Activated CD4-positive, alpha-beta T cell treated with anti-CD3 and anti-CD28 coated beads, Interleukin-2, amount 10 ng/mL, durations not matched to agents 7 days and 5 days (primary cell): ENCODE data around the gene LLGL2. TPM values are rescaled to one million over a fixed set of nuclear protein-coding genes. Genes with fewer than 3 reads are reported as not detected.

Experiments used
- CTCF ChIA-PET: fragments of 350-600 bp; sonication (Branson Sonifier 250); formaldehyde crosslinking; loops from one replicate; lab custom pipeline; 2021; ENCODE audit warnings: antibody characterized with exemption; lab: Charles Lee
- POLR2A ChIA-PET: fragments of 350-600 bp; sonication (Branson Sonifier 250); formaldehyde crosslinking; loops from one replicate; lab custom pipeline; 2021; ENCODE audit warnings: antibody characterized with exemption; lab: Charles Lee
- DNase-seq: peaks from one replicate; pipeline ENCODE4 v3.0.0-alpha.2; 2020
- H3K27ac Mint-ChIP-seq: one replicate; pipeline ENCODE4 v1.8.0; 2021; ENCODE audit warnings: mild to moderate bottlenecking, moderate library complexity, mixed read lengths
- H3K27me3 Mint-ChIP-seq: one replicate; pipeline ENCODE4 v1.8.0; 2021; ENCODE audit warnings: mixed read lengths
- H3K36me3 Mint-ChIP-seq: one replicate; pipeline ENCODE4 v1.8.0; 2021; ENCODE audit warnings: low read depth, mixed read lengths
- H3K4me1 Mint-ChIP-seq: one replicate; pipeline ENCODE4 v1.8.0; 2021; ENCODE audit warnings: mixed read lengths
- H3K4me3 Mint-ChIP-seq: one replicate; pipeline ENCODE4 v1.8.0; 2021; ENCODE audit warnings: mild to moderate bottlenecking, moderate library complexity, mixed read lengths
- H3K9me3 Mint-ChIP-seq: one replicate; pipeline ENCODE4 v1.8.0; 2021; ENCODE audit warnings: mixed read lengths
- total RNA-seq, 2 experiments: library from RNA; stranded (reverse); gene quantifications; one replicate each; pipeline ENCODE4 v1.2.3, GENCODE V29; 2021

LLGL2 gene
- total RNA-seq, 2 experiments from 2014 or later: 17.8 to 24.2 TPM

- no peaks in the 10 kb centered on the region for H3K9me3 Mint-ChIP-seq
- no peak overlapping the region for H3K27ac Mint-ChIP-seq
- CTCF ChIA-PET: interaction anchor here (0.9 to 1.5 kb wide), 4 partner anchors 12 to 49 kb away, joined by 3 to 4 read pairs (median 4); partner anchors contain the start of genes TMEM94 and TSEN54
- POLR2A ChIA-PET: no interaction called here
- no peaks in the 10 kb centered on the region for H3K27me3 Mint-ChIP-seq
- no peaks in the 10 kb centered on the region for H3K36me3 Mint-ChIP-seq
- H3K4me1 Mint-ChIP-seq: no peaks in the 10 kb centered on the region
- peak; percentile 41 for DNase-seq
- H3K4me3 Mint-ChIP-seq: no peak overlapping the region
Measured at GRCh38 chr17:75504347-75505151, 20.9 kb upstream of the LLGL2 start.

- POLR2A ChIA-PET: no interaction called here
- H3K36me3 Mint-ChIP-seq: no peaks in the 10 kb centered on the region
- CTCF ChIA-PET: interaction anchor here (0.9 to 1.5 kb wide), 4 partner anchors 11 to 49 kb away, joined by 3 to 4 read pairs (median 4); partner anchors contain the start of genes TMEM94 and TSEN54
- H3K27ac Mint-ChIP-seq: no peak overlapping the region
- H3K27me3 Mint-ChIP-seq: no peaks in the 10 kb centered on the region
- DNase-seq: no peak
- no peaks in the 10 kb centered on the region for H3K9me3 Mint-ChIP-seq
- no peak overlapping the region for H3K4me3 Mint-ChIP-seq
- no peaks in the 10 kb centered on the region for H3K4me1 Mint-ChIP-seq
Measured at GRCh38 chr17:75505152-75505409, 20.4 kb upstream of the LLGL2 start.

GRCh38 chr17:75505640-75506039 lies 19.9 kb upstream of the LLGL2 start:
- ChIA-PET POLR2A (no interaction called here), CTCF (interaction anchor here (1.4 kb wide), 1 partner anchor 11 kb away, joined by 4 read pairs; the partner anchor contains the start of gene TSEN54)
- no peaks in the 10 kb centered on the region for H3K36me3 Mint-ChIP-seq

GRCh38 chr17:75506134-75506533 lies 19.4 kb upstream of the LLGL2 start:
- no peak overlapping the region for H3K27ac Mint-ChIP-seq
- no peaks in the 10 kb centered on the region for H3K36me3 Mint-ChIP-seq
- no peak for DNase-seq
- ChIA-PET POLR2A (no interaction called here), CTCF (no interaction called here)
- no peak overlapping the region for H3K4me3 Mint-ChIP-seq
- no peaks in the 10 kb centered on the region for H3K4me1 Mint-ChIP-seq
- H3K9me3 Mint-ChIP-seq: no peaks in the 10 kb centered on the region
- H3K27me3 Mint-ChIP-seq: no peaks in the 10 kb centered on the region

More at GRCh38 chr17:75505640-75506039, 19.9 kb upstream of the LLGL2 start:
- DNase-seq: no peak
- no peaks in the 10 kb centered on the region for H3K9me3 Mint-ChIP-seq
- H3K27me3 Mint-ChIP-seq: no peaks in the 10 kb centered on the region
- no peak overlapping the region for H3K4me3 Mint-ChIP-seq
- no peaks in the 10 kb centered on the region for H3K4me1 Mint-ChIP-seq
- H3K27ac Mint-ChIP-seq: no peak overlapping the region

DNA sequence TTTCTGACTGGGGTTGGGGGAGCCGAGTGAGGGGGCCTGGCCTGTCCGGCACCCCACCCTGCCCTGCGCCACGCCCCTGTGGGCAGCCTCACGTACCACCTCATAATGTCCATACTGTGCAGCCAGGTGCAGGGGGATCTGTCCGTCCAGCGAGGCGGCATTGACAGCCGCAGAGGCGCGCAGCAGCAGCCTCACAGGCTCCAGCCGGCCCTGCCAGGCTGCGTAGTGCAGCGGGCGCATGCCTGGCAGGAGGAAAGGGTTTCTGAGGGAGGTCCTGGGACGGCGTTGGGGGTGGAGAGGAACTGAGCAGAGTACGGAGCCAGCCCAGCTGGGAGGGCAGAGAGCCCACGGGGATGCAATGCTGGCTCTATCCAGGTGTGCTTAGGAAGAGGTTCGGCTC lies 18.6 kb upstream of the LLGL2 start:
- ChIA-PET CTCF (interaction anchor here (1.0 kb wide), 1 partner anchor 12 kb away, joined by 3 read pairs; no protein-coding TSS in a partner anchor), POLR2A (no interaction called here)
- no peak overlapping the region for H3K27ac Mint-ChIP-seq
- H3K36me3 Mint-ChIP-seq: no peaks in the 10 kb centered on the region
- no peaks in the 10 kb centered on the region for H3K4me1 Mint-ChIP-seq
- no peaks in the 10 kb centered on the region for H3K27me3 Mint-ChIP-seq
- DNase-seq: no peak
- no peaks in the 10 kb centered on the region for H3K9me3 Mint-ChIP-seq
- no peak overlapping the region for H3K4me3 Mint-ChIP-seq

- Mint-ChIP-seq H3K36me3 (no peaks in the 10 kb centered on the region), H3K27me3 (no peaks in the 10 kb centered on the region), H3K27ac (no peak overlapping the region), H3K4me1 (no peaks in the 10 kb centered on the region), H3K9me3 (no peaks in the 10 kb centered on the region), H3K4me3 (no peak overlapping the region)
- no peak for DNase-seq
- ChIA-PET CTCF (interaction anchor here (1.0 to 1.6 kb wide), 3 partner anchors 10 to 20 kb away, joined by 3 to 5 read pairs (median 3); no protein-coding TSS in a partner anchor), POLR2A (no interaction called here)
Measured at GRCh38 chr17:75507733-75508719, 17.5 kb upstream of the LLGL2 start.

GRCh38 chr17:75508931-75509361 lies 16.6 kb upstream of the LLGL2 start:
- DNase-seq: no peak
- CTCF ChIA-PET: interaction anchor here (0.9 to 1.6 kb wide), 3 partner anchors 9 to 21 kb away, joined by 3 to 5 read pairs (median 3); no protein-coding TSS in a partner anchor
- Mint-ChIP-seq H3K27me3 (peaks cover 2% of the 10 kb centered on the region), H3K4me3 (no peak overlapping the region), H3K4me1 (no peaks in the 10 kb centered on the region), H3K9me3 (no peaks in the 10 kb centered on the region), H3K36me3 (no peaks in the 10 kb centered on the region), H3K27ac (no peak overlapping the region)
- POLR2A ChIA-PET: no interaction called here

DNA sequence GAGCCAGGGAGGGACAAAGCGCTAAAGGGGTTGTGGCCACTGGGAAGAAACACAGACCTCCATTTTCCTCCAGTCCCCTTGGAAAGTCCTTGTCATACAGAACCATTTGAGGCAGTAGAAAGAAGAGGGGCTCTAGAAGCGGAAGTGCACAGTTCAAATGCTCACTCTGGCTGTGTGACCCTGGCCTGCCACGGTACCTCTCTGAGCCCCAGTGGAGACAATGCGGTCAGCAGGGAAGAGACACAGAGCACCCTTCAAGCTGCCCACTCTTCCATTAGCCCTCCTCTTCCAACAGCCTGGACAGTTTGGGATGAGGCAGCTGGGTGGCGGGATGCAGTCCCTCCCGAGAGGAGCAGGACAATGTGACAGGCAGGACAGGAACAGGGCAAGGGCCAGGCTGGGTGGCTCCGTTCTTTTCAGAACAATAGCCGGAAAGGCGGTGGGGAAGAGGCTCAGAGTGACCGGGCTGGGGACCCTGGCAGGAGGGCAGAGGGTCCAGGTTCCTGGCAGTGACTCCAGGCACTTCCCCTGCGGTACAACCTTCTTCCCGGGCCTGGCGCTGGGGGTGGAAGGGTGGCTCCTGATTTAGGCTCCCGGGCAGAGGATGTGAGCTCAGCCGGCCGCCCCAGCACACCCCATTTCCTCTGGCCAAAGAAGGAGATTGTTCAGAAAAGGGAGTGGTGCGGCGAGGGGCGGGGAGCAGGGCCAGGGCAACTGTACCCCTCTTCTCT lies 15.8 kb upstream of the LLGL2 start:
- no peaks in the 10 kb centered on the region for H3K9me3 Mint-ChIP-seq
- no peak for DNase-seq
- H3K36me3 Mint-ChIP-seq: no peaks in the 10 kb centered on the region
- no peaks in the 10 kb centered on the region for H3K4me1 Mint-ChIP-seq
- ChIA-PET POLR2A (no interaction called here), CTCF (interaction anchor here (0.9 to 1.0 kb wide), 2 partner anchors 11 to 22 kb away, joined by 3 read pairs; no protein-coding TSS in a partner anchor)
- H3K27ac Mint-ChIP-seq: no peak overlapping the region
- H3K4me3 Mint-ChIP-seq: no peak overlapping the region
- peaks cover 4% of the 10 kb centered on the region for H3K27me3 Mint-ChIP-seq

- H3K9me3 Mint-ChIP-seq: no peaks in the 10 kb centered on the region
- no peak for DNase-seq
- H3K4me1 Mint-ChIP-seq: no peaks in the 10 kb centered on the region
- ChIA-PET POLR2A (no interaction called here), CTCF (interaction anchor here (1.5 to 2.3 kb wide), 2 partner anchors 13 to 57 kb away, joined by 4 to 5 read pairs; no protein-coding TSS in a partner anchor)
- H3K36me3 Mint-ChIP-seq: no peaks in the 10 kb centered on the region
- H3K4me3 Mint-ChIP-seq: no peak overlapping the region
- H3K27ac Mint-ChIP-seq: no peak overlapping the region
- peaks cover 4% of the 10 kb centered on the region for H3K27me3 Mint-ChIP-seq
Measured at GRCh38 chr17:75511270-75511609, 14.3 kb upstream of the LLGL2 start.

DNA sequence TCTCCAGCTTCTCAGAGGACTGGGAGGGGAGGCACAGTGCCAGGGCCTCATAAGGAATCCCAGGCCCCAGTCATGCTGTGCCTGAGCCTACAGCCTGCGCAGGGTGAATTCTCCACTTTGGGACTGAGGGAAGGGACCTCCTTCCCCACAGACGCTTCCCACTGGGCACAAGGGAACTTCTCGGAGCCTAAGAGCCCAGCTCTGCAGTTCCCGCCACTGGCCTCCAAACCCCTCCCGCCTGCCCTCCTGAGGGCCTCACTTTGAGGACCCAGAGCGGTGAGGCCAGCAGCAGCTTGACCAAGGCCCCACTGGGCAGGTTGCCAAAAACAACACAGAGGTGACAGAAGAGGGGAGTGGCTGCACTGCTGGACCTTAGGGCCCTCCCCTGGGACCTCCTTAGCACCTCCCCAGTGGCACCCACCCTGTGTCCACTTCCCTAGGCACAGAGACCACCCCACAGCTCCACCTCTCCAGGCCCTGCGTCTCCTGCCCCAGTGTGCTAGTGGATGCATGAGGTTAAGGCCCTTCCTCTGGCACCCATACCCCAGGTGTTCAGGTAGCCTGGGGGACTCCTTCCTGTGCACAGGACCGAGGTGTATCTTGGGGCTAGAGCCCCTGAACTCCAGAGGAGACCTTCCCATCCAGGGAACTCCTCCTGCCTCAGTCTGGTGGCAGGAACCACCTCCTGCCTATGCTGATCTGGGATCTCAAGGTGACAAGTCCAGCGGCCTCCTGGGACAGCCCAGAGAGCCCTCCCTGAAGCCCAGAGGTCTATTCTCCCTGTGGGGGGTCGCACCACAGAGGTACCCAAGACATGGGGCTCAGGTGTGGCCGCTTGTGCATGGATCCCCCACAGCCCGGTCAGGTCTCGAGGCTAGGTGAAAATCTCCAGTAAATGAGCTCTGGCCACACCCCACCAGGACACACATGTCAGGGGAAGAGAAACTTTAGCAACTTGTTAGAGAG lies 13.6 kb upstream of the LLGL2 start:
- Mint-ChIP-seq H3K4me3 (no peak overlapping the region), H3K27me3 (peaks cover 4% of the 10 kb centered on the region), H3K27ac (no peak overlapping the region), H3K36me3 (no peaks in the 10 kb centered on the region), H3K4me1 (no peaks in the 10 kb centered on the region), H3K9me3 (no peaks in the 10 kb centered on the region)
- ChIA-PET CTCF (interaction anchor here (1.5 to 2.4 kb wide), 4 partner anchors 9 to 58 kb away, joined by 4 to 8 read pairs (median 6); no protein-coding TSS in a partner anchor), POLR2A (no interaction called here)
- no peak for DNase-seq

DNA sequence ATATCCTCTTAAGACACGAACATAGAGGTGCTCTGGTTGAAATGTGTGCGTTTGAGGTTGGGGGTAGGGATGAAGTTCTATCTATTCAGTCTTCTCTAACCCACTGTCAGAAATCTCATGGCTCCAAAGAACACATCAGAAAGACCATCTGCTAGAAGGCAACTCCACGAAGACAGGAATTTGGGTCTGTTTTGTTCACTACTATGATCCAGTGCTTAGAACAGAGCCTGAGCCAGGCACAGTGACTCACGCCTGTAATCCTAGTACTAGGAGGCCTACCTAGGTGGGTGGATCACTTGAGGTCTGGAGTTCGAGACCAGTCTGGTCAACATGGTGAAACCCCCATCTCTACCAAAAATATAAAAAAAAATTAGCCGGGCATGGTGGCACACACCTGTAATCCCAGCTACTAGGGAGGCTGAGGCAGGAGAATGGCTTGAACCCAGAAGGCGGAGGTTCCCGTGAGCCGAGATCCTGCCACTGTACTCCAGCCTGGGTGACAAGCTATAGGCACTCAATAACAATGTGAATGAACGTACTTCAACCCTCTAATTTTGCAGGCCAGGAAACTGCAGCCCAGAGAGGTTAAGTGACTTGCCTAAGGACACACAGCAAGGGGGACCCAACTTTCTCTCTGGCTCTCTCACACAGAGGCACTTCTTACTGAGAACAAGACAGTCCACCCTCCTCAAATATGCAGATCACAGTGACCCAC lies 12.4 kb upstream of the LLGL2 start:
- H3K36me3 Mint-ChIP-seq: peaks cover 2% of the 10 kb centered on the region
- no peak for DNase-seq
- ChIA-PET CTCF (interaction anchor here (1.5 to 2.4 kb wide), 4 partner anchors 10 to 32 kb away, joined by 4 to 8 read pairs (median 6); no protein-coding TSS in a partner anchor), POLR2A (interaction anchor here (0.6 kb wide), 1 partner anchor 220 kb away, joined by 3 read pairs; no protein-coding TSS in a partner anchor)
- H3K4me3 Mint-ChIP-seq: no peak overlapping the region
- H3K9me3 Mint-ChIP-seq: no peaks in the 10 kb centered on the region
- H3K27ac Mint-ChIP-seq: no peak overlapping the region
- peaks cover 11% of the 10 kb centered on the region for H3K4me1 Mint-ChIP-seq
- H3K27me3 Mint-ChIP-seq: peaks cover 4% of the 10 kb centered on the region
